ENCODE data around the gene SLC47A2. TPM values are rescaled to one million over a fixed set of nuclear protein-coding genes. Genes with fewer than 3 reads are reported as not detected.

SLC47A2 gene
- total and polyA plus RNA-seq, 2 of the 13 experiments (the other 11 are each of a cell fraction or from before 2014, with no cell fraction given): 0.04 TPM; not detected in 1

GRCh38 chr17:19703828-19704613, 12.4 kb downstream of the SLC47A2 start (continued):
- TF ChIP-seq BCL6 (CRISPR knock-in tag; IDR thresholded peaks at IDR 0.05) (0 out of 2 replicates have a peak, but pooled peaks have one; percentile 42), DMTF1 (CRISPR knock-in tag; IDR thresholded peaks at IDR 0.05) (no peak), ONECUT2 (CRISPR knock-in tag; IDR thresholded peaks at IDR 0.05) (no peak), FOXO1 (CRISPR knock-in tag; IDR thresholded peaks at IDR 0.05) (no peak), NFE2L1 (CRISPR knock-in tag; IDR thresholded peaks at IDR 0.05; ENCODE audit: borderline replicate concordance) (no peak), MED1 (CRISPR knock-in tag; IDR thresholded peaks at IDR 0.05) (no peak), TFDP2 (CRISPR knock-in tag; IDR thresholded peaks at IDR 0.05) (no peak), IKZF5 (CRISPR knock-in tag; IDR thresholded peaks at IDR 0.05) (no peak), PHF20 (CRISPR knock-in tag; IDR thresholded peaks at IDR 0.05) (no peak), GLI4 (CRISPR knock-in tag; IDR thresholded peaks at IDR 0.05; ENCODE audit: borderline replicate concordance) (0 out of 2 replicates have a peak, but pooled peaks have one; percentile 58), ZNF564 (CRISPR knock-in tag; IDR thresholded peaks at IDR 0.05) (no peak), IKZF1 (IDR thresholded peaks at IDR 0.05) (no peak), HNF4G (IDR thresholded peaks at IDR 0.05; ENCODE audit: borderline replicate concordance, low read depth, low read length) (peak; percentile 27; the same call in 1 of the 2 replicates), HNF4G (CRISPR knock-in tag; IDR thresholded peaks at IDR 0.05; ENCODE audit: borderline replicate concordance, low read depth) (no peak), ELK4 (CRISPR knock-in tag; IDR thresholded peaks at IDR 0.05; ENCODE audit: borderline replicate concordance) (no peak), ETS1 (CRISPR knock-in tag; IDR thresholded peaks at IDR 0.05) (no peak), PAX8 (CRISPR knock-in tag; IDR thresholded peaks at IDR 0.05; ENCODE audit: borderline replicate concordance) (no peak), FOXC1 (CRISPR knock-in tag; IDR thresholded peaks at IDR 0.05; ENCODE audit: borderline replicate concordance) (no peak), ZNF501 (CRISPR knock-in tag; IDR thresholded peaks at IDR 0.05) (no peak), DBP (CRISPR knock-in tag; IDR thresholded peaks at IDR 0.05; ENCODE audit: not compliant biosample characterization) (no peak), PCBP1 (IDR thresholded peaks at IDR 0.05; ENCODE audit: borderline replicate concordance, low read depth, low read length) (no peak), ZNF749 (CRISPR knock-in tag; IDR thresholded peaks at IDR 0.05; ENCODE audit: borderline replicate concordance) (no peak)
